Renal pelvis (tissue), 4 donors: Measurements from ENCODE around the gene LHX3. TPM values are rescaled to one million over a fixed set of nuclear protein-coding genes. Genes with fewer than 3 reads are reported as not detected.
"Not testable (repeated sequence)": the region's sequence is repeated elsewhere in the genome, so short reads cannot be mapped to it uniquely, and the experiment has no call there.

Experiments used
- DNase-seq: peaks from one replicate; pipeline ENCODE4 v3.0.0-alpha.2; 2013
- polyA plus RNA-seq, 3 donors: library from polyadenylated mRNA; unstranded; fragments of 120-200 nt; gene quantifications; one replicate each; pipeline ENCODE4 v1.2.1, GENCODE V29; 2013; ENCODE audit not compliant: insufficient read length in 3 of 3

The LHX3 gene
- polyA plus RNA-seq, 3 donors, result not detected

GRCh38 chr9:136242248-136242647, 37.3 kb upstream of the LHX3 start:
- no peak for DNase-seq

GRCh38 chr9:136241542-136241941, 36.6 kb upstream of the LHX3 start:
- no peak for DNase-seq

- no peak for DNase-seq
These were observed 36.0 kb upstream of the LHX3 start for GRCh38 chr9:136240941-136241340.

- DNase-seq, result no peak
These were observed 35.0 kb upstream of the LHX3 start for GRCh38 chr9:136239983-136240330.

- no peak for DNase-seq
These were observed 34.4 kb upstream of the LHX3 start for GRCh38 chr9:136239135-136239982.

- no peak for DNase-seq
These were observed 33.4 kb upstream of the LHX3 start for GRCh38 chr9:136238342-136238732.

- no peak for DNase-seq
These were observed 32.8 kb upstream of the LHX3 start for GRCh38 chr9:136237486-136238341.

GRCh38 chr9:136236471-136237410, 31.8 kb upstream of the LHX3 start:
- not testable (repeated sequence) for DNase-seq

- DNase-seq, result no peak
These were observed 31.0 kb upstream of the LHX3 start for GRCh38 chr9:136235709-136236455.

- no peak for DNase-seq
These were observed 30.2 kb upstream of the LHX3 start for GRCh38 chr9:136235171-136235570.

GRCh38 chr9:136234597-136234996, 29.7 kb upstream of the LHX3 start:
- DNase-seq, result no peak

- DNase-seq, result no peak
These were observed 28.9 kb upstream of the LHX3 start for GRCh38 chr9:136233868-136234267.

- DNase-seq, result no peak
These were observed 28.5 kb upstream of the LHX3 start for GRCh38 chr9:136233411-136233810.

- DNase-seq, result no peak
These were observed 28.0 kb upstream of the LHX3 start for GRCh38 chr9:136232969-136233368.

- no peak for DNase-seq
These were observed 26.8 kb upstream of the LHX3 start for GRCh38 chr9:136231478-136232297.

- no peak for DNase-seq
These were observed 25.8 kb upstream of the LHX3 start for GRCh38 chr9:136230773-136231172.

GRCh38 chr9:136230365-136230764, 25.4 kb upstream of the LHX3 start:
- no peak for DNase-seq

GRCh38 chr9:136229096-136230065, 24.5 kb upstream of the LHX3 start:
- no peak for DNase-seq
